HepG2 (cell line): Measurements from ENCODE around the gene EXOC7. TPM values are rescaled to one million over a fixed set of nuclear protein-coding genes. Genes with fewer than 3 reads are reported as not detected.

ENCODE experiments used
- BHLHE40 ChIP-seq: IDR thresholded peaks from 2 replicates; pipeline ENCODE4 v1.6.1; 2011; ENCODE audit warnings: low read length, improper control_type of control experiment
- HDAC2 ChIP-seq: sonication (generic); formaldehyde crosslinking; IDR thresholded peaks from 2 replicates; pipeline ENCODE4 v1.4.0; 2020; ENCODE audit warnings: missing genetic modification reagents
- KMT2A ChIP-seq: sonication (generic); formaldehyde crosslinking; IDR thresholded peaks from 2 replicates; pipeline ENCODE4 v1.4.0; 2020; ENCODE audit warnings: missing genetic modification reagents
- MAFG ChIP-seq: sonication (generic); formaldehyde crosslinking; IDR thresholded peaks from 2 replicates; pipeline ENCODE4 v1.5.1; 2020; ENCODE audit warnings: mild to moderate bottlenecking, missing genetic modification reagents
- TCF12 ChIP-seq, 2 experiments: fragments of 450-650 bp in 1 of 2; sonication (generic) in 1 of 2; formaldehyde crosslinking in 1 of 2; IDR thresholded peaks; 2 replicates each; pipeline versions ENCODE4 v1.6.1 to v1.8.0; 2017 to 2022; ENCODE audit warnings: antibody characterized with exemption in 1 of 2, mild to moderate bottlenecking in 1 of 2, missing genetic modification reagents in 1 of 2, moderate library complexity in 1 of 2
- ZMAT3 ChIP-seq: sonication (generic); formaldehyde crosslinking; conservative IDR thresholded peaks from 2 replicates; pipeline ENCODE4 v1.7.0; 2021; ENCODE audit warnings: missing genetic modification reagents
- ZNF235 ChIP-seq: sonication (generic); formaldehyde crosslinking; IDR thresholded peaks from 2 replicates; pipeline ENCODE4 v1.8.1; 2023; ENCODE audit warnings: mild to moderate bottlenecking, missing genetic modification reagents, borderline replicate concordance
- ZNF24 ChIP-seq: fragments of 450-650 bp; IDR thresholded peaks from 2 replicates; pipeline ENCODE4 v1.6.1; 2017; ENCODE audit warnings: antibody characterized with exemption, mild to moderate bottlenecking
- ZNF431 ChIP-seq: sonication (generic); formaldehyde crosslinking; IDR thresholded peaks from 2 replicates; pipeline ENCODE4 v1.9.0; 2022; ENCODE audit warnings: missing genetic modification reagents, low read depth, mild to moderate bottlenecking, borderline replicate concordance
- ZNF558 ChIP-seq: sonication (generic); formaldehyde crosslinking; IDR thresholded peaks from 2 replicates; pipeline ENCODE4 v1.9.0; 2022; ENCODE audit warnings: mild to moderate bottlenecking, missing genetic modification reagents, borderline replicate concordance
- ZNF589 ChIP-seq: sonication (generic); formaldehyde crosslinking; conservative IDR thresholded peaks from 2 replicates; pipeline ENCODE4 v1.8.0; 2022; ENCODE audit warnings: mild to moderate bottlenecking, moderate library complexity, missing genetic modification reagents
- ZSCAN22 ChIP-seq: sonication (generic); formaldehyde crosslinking; IDR thresholded peaks from 2 replicates; pipeline ENCODE4 v1.4.0; 2020; ENCODE audit warnings: mild to moderate bottlenecking, missing genetic modification reagents
- ZSCAN25 ChIP-seq: sonication (generic); formaldehyde crosslinking; IDR thresholded peaks from 2 replicates; pipeline ENCODE4 v1.8.0; 2022; ENCODE audit warnings: mild to moderate bottlenecking, missing genetic modification reagents
- polyA plus RNA-seq, 8 experiments: library from polyadenylated mRNA; depleted of rRNA in 3 of 8; stranded (reverse) in 7 of 8; unstranded in 1 of 8; fragments of >200 nt; fragmentation: Illumina TruSeq in 4 of 8; extraction: Trizol in 4 of 8; gene quantifications; 2 replicates each; pipeline versions ENCODE4 v1.2.1 to v1.2.3, GENCODE V29; 2011 to 2016; ENCODE audit warnings: low read depth in 4 of 8, missing spikeins in 1 of 8, mixed read lengths in 1 of 8; ENCODE audit not compliant: insufficient read depth in 1 of 8
- total RNA-seq, 5 experiments: library from RNA; depleted of rRNA; stranded (reverse); fragments of >200 nt; fragmentation: Illumina TruSeq; extraction: Trizol; gene quantifications; 2 replicates each; pipeline ENCODE4 v1.2.3, GENCODE V29; 2016; ENCODE audit warnings: low read depth in 1 of 5
- TF ChIP-seq, protein P1 (sequence below): sonication (generic); formaldehyde crosslinking; IDR thresholded peaks from 2 replicates; pipeline ENCODE4 v1.5.0; 2020; ENCODE audit warnings: mild to moderate bottlenecking, missing genetic modification reagents, borderline replicate concordance
- TF ChIP-seq, protein P2 (sequence below): IDR thresholded peaks from 2 replicates; pipeline ENCODE4 v1.6.1; 2016; ENCODE audit warnings: low read depth, borderline replicate concordance
- TF ChIP-seq, protein P3 (sequence below): sonication (generic); formaldehyde crosslinking; IDR thresholded peaks from 2 replicates; pipeline ENCODE4 v1.5.0; 2020; ENCODE audit warnings: mild to moderate bottlenecking, missing genetic modification reagents

EXOC7 gene
- total and polyA plus RNA-seq, 2 of the 13 experiments (the other 11 are each of a cell fraction or from before 2014, with no cell fraction given): 86.9 to 116 TPM

DNA sequence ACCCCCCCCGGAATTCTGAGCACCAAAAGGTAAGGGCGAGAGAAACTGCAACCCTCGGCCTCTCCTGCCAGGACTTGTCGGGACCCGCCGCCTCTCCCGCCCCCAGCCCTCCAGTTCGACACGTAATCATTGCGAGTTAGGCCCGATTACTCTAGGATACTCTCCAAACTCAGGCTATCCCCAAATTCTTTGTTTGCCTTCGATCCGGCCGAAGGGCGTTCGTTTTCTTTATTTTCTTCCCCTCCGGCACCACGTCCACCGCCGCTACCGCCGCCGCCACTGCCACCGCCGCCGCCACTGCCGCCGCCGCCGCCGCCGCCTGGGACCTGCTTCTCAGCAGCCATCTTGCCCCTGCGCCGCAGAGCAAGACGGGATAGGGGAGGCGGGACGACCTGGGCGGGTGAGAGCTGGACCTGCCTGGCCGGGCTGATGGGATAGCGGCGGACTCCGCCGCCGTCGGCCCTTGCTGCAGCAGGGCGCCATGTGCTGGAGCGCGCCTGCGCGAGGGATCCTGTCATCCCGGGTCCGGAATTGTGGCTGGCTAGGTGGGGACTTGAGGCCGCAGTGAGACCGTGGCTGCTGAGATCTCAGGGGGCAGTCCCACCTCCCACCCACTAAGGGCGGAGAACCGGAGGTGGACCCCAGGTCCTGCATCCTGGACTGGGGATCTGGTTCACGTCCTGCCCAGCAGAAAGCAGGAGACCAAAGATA is 31.3 kb downstream of the EXOC7 start, which contains the start of gene SRP68 (continued):
- TF ChIP-seq BHLHE40 (peak; percentile 13; the same call in 1 of the 2 replicates), ZNF235 (CRISPR knock-in tag) (peak; percentile 93; the same call in 1 of the 2 replicates), ZNF24 (no peak), ZMAT3 (CRISPR knock-in tag) (peak; percentile 98), ZNF589 (CRISPR knock-in tag) (0 out of 2 replicates have a peak, but pooled peaks have one; percentile 74), ZNF558 (CRISPR knock-in tag) (no peak; the same call in 1 of the 2 replicates), KMT2A (CRISPR knock-in tag) (peak; percentile 96), ZSCAN25 (CRISPR knock-in tag) (peak; percentile 85), HDAC2 (peak; percentile 87; the same call in 1 of the 2 replicates), TCF12 (IDR thresholded peaks at IDR 0.05) (no peak), TCF12 (CRISPR knock-in tag; IDR thresholded peaks at IDR 0.05) (0 out of 2 replicates have a peak, but pooled peaks have one; percentile 23), ZSCAN22 (CRISPR knock-in tag) (peak; percentile 56), ZNF431 (CRISPR knock-in tag) (peak; percentile 96), MAFG (no peak)
- TF ChIP-seq, protein P1, sequence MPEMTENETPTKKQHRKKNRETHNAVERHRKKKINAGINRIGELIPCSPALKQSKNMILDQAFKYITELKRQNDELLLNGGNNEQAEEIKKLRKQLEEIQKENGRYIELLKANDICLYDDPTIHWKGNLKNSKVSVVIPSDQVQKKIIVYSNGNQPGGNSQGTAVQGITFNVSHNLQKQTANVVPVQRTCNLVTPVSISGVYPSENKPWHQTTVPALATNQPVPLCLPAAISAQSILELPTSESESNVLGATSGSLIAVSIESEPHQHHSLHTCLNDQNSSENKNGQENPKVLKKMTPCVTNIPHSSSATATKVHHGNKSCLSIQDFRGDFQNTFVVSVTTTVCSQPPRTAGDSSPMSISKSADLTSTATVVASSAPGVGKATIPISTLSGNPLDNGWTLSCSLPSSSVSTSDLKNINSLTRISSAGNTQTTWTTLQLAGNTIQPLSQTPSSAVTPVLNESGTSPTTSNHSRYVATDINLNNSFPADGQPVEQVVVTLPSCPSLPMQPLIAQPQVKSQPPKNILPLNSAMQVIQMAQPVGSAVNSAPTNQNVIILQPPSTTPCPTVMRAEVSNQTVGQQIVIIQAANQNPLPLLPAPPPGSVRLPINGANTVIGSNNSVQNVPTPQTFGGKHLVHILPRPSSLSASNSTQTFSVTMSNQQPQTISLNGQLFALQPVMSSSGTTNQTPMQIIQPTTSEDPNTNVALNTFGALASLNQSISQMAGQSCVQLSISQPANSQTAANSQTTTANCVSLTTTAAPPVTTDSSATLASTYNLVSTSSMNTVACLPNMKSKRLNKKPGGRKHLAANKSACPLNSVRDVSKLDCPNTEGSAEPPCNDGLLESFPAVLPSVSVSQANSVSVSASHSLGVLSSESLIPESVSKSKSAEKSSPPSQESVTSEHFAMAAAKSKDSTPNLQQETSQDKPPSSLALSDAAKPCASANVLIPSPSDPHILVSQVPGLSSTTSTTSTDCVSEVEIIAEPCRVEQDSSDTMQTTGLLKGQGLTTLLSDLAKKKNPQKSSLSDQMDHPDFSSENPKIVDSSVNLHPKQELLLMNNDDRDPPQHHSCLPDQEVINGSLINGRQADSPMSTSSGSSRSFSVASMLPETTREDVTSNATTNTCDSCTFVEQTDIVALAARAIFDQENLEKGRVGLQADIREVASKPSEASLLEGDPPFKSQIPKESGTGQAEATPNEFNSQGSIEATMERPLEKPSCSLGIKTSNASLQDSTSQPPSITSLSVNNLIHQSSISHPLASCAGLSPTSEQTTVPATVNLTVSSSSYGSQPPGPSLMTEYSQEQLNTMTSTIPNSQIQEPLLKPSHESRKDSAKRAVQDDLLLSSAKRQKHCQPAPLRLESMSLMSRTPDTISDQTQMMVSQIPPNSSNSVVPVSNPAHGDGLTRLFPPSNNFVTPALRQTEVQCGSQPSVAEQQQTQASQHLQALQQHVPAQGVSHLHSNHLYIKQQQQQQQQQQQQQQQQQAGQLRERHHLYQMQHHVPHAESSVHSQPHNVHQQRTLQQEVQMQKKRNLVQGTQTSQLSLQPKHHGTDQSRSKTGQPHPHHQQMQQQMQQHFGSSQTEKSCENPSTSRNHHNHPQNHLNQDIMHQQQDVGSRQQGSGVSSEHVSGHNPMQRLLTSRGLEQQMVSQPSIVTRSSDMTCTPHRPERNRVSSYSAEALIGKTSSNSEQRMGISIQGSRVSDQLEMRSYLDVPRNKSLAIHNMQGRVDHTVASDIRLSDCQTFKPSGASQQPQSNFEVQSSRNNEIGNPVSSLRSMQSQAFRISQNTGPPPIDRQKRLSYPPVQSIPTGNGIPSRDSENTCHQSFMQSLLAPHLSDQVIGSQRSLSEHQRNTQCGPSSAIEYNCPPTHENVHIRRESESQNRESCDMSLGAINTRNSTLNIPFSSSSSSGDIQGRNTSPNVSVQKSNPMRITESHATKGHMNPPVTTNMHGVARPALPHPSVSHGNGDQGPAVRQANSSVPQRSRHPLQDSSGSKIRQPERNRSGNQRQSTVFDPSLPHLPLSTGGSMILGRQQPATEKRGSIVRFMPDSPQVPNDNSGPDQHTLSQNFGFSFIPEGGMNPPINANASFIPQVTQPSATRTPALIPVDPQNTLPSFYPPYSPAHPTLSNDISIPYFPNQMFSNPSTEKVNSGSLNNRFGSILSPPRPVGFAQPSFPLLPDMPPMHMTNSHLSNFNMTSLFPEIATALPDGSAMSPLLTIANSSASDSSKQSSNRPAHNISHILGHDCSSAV: no peak
- TF ChIP-seq, protein P2, sequence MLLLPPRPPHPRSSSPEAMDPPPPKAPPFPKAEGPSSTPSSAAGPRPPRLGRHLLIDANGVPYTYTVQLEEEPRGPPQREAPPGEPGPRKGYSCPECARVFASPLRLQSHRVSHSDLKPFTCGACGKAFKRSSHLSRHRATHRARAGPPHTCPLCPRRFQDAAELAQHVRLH (CRISPR knock-in tag): peak; percentile 69; the same call in 1 of the 2 replicates
- TF ChIP-seq, protein P3, sequence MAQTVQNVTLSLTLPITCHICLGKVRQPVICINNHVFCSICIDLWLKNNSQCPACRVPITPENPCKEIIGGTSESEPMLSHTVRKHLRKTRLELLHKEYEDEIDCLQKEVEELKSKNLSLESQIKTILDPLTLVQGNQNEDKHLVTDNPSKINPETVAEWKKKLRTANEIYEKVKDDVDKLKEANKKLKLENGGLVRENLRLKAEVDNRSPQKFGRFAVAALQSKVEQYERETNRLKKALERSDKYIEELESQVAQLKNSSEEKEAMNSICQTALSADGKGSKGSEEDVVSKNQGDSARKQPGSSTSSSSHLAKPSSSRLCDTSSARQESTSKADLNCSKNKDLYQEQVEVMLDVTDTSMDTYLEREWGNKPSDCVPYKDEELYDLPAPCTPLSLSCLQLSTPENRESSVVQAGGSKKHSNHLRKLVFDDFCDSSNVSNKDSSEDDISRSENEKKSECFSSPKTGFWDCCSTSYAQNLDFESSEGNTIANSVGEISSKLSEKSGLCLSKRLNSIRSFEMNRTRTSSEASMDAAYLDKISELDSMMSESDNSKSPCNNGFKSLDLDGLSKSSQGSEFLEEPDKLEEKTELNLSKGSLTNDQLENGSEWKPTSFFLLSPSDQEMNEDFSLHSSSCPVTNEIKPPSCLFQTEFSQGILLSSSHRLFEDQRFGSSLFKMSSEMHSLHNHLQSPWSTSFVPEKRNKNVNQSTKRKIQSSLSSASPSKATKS (CRISPR knock-in tag): no peak; the same call in 1 of the 2 replicates
